Stimulated activated CD4-positive, alpha-beta T cell treated with anti-CD3 and anti-CD28 coated beads, Interleukin-4, amount 100 ng/mL, for 48 hours (primary cell): ENCODE data around the gene MAP3K12.
A peak's percentile ranks its signal among the peaks of the same experiment; 100 is the strongest.
"Not testable (repeated sequence)": the region's sequence is repeated elsewhere in the genome, so short reads cannot be mapped to it uniquely, and the experiment has no call there.

Experiments used
- DNase-seq, 2 donors: peaks; one replicate each; pipeline ENCODE4 v3.0.0-alpha.2; 2020; ENCODE audit warnings: low read depth in 2 of 2

Gene MAP3K12

DNA sequence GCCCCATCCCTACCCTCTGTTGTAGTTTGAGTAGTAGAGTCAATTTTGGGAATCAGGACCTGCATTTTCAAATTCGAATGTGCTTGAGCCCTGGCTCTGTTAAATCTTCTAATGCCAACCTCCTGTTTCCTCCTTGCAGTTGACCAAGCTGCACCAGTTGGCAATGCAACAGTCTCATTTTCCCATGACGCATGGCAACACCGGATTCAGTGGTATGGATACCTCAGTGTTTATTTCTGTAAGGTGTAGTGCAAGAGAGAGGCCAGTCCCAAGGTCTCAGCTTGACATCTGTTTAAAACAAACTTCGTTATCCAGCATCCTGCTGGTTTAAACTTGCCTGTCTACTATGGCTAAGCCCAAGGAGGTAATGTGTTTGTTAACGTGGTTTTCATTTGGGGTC is 32.2 kb downstream of the MAP3K12 start:
- DNase-seq = no peak

DNA sequence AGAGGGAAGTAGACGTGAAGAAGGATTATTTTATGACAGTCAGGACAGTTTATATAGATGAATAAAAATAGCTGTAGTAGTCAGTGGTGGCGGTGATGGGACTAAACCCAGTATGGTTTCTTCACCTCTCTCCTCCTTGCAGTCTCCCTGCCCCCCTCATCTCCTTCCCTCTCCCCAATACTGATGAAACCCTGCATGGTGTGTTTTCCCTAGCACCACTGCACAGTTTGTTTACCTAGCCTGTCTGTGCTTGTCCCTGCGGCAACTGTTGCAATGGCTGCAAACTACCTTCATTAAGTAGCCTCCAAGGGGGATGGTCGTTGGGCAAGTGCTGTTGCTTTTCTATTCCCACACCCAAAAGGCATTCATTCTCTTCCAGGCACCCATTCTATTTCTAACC is 32.6 kb downstream of the MAP3K12 start:
- DNase-seq = no peak

DNA sequence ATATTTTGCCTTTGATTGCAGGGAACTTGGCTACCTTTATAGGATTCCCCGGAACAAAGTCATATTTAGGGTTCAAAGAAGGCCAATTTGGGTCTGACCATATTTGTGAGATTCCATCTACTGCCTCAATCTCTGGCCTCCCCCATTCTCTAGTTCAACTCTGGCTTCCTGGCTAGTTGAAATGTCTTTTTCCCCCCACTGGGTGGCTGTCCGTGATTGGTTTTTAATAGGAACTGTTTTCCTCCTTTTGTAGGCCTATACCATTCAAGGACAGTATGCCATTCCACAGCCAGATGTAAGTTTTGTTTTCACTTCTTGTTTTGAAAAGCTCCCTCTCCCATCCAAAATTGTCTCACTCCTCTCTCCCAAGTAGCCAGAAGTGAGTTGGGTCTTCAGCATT is 33.6 kb downstream of the MAP3K12 start:
- no peak for DNase-seq

DNA sequence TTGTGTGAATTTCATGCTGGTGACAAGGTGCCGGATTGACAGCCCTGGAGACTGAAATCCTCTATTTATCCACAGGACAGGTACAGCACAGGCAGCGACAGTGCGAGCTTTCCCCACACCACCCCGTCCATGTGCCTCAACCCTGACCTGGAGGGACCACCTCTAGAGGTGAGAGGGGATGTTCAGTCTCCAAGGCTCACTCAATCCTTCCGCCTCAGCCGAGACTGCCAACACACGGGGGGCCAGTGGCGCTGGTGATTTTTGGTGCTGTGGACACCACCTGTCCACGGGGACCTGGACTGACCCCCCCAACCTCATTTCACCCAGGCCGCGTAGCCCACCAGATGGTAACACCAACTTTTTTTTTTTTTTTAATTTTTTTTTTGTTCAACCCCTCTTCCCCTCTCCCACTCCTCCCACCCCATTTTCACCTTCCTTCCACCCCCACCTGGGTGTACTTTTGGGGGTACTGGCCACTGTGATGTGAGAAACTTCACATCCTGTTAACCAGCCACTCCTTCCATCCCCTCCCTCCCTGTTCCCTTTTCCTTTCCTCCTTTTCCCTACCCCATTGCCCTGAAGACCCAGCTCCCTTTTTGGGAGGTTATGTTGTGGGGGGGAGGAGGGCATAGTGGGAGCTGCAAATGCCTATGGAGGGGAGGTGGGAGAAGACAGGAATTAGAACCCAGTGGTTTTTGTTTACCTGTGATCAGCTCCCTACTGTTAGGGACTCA is 34.4 kb downstream of the MAP3K12 start:
- DNase-seq = no peak

GRCh38 chr12:53463802-53464560 is 35.3 kb downstream of the MAP3K12 start:
- DNase-seq = no peak

- no peak for DNase-seq
Measured at GRCh38 chr12:53462935-53463334, 36.3 kb downstream of the MAP3K12 start.

DNA sequence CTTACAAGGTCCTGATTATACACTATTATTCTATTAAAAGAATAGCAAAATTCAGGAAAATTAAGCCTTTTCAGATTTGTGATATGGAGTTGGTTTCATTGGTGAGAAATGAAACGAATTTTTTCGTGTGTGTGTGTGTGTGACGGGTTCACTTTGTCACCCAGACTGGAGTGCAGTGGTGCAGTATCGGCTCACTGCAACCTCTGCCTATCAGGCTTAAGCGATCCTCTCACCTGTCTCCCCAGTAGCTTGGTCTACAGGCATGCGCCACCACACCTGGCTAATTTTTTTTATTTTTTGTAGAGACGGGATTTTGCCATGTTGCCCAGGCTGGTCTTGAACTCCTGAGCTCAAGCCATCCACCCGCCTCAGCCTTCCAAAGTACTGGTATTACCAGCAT is 37.7 kb downstream of the MAP3K12 start:
- no peak for DNase-seq

DNA sequence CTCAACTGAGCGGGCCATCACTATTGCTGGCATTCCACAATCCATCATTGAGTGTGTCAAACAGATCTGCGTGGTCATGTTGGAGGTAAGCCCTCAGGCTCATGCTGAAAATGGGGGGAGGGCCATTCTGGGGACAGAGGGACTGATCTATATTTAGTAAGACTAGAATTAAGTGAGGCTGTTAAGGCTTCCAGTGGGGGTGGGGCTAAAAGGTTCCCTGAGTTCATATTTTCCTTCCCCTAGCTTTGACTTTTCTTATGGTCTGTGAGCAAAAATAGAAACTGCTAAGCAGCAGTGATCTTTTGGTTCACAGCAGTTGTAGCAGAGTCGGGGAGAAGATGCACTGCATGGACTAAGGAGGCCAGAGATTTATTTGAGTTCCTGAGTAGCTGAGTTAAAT is 38.2 kb downstream of the MAP3K12 start:
- no peak for DNase-seq

- no peak for DNase-seq
Measured at GRCh38 chr12:53459097-53459496, 40.2 kb downstream of the MAP3K12 start.

DNA sequence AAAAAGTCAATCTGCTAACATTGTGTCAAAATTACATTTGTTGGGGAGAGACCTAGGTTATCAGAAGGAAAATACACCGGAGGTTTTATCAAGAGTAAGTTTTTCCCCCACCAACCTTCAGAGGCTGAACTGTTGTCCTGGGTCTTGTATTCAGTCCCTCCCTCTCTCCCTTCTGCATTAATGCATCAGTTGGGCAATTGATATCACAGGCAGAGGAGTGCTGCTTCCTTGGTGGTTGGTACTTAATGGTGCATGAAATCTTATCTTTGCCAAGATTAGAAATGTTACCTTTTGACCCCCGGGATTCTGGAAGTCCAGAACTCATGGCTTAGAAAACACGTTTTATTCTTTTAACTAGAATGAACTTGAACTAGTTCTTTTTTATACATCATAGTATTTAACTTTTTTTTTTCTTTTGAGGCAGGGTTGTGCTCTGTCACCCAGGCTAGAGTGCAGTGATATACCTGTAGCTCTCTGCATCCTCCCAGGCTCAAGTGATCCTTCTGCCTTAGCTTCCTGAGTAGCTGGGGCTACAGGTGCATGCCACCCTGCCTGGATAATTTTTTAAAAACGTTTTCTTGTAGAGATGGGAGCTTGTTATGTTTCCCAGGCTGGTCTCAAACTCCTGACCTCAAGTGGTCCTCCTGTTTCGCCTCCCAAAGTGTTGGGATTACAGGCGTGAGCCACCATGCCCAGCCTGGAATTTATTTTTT is 42.4 kb downstream of the MAP3K12 start:
- no peak for DNase-seq

DNA sequence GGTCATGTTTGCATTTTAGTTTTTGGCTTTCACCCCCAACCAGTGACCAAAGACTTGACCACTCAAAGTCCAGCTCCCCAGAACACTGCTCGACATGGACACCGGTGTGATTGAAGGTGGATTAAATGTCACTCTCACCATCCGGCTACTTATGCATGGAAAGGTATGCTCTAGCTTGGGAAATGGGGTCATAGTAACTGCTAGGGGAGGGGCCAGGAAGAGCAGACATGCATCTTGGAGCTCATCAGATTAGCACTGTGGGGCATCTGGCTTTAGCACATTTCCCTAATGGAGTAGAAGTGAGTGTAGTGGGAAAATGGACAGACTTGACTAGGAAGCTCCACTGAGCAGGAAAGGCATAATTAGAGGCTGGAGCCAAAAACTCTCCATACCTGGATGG is 44.6 kb downstream of the MAP3K12 start:
- no peak for DNase-seq

DNA sequence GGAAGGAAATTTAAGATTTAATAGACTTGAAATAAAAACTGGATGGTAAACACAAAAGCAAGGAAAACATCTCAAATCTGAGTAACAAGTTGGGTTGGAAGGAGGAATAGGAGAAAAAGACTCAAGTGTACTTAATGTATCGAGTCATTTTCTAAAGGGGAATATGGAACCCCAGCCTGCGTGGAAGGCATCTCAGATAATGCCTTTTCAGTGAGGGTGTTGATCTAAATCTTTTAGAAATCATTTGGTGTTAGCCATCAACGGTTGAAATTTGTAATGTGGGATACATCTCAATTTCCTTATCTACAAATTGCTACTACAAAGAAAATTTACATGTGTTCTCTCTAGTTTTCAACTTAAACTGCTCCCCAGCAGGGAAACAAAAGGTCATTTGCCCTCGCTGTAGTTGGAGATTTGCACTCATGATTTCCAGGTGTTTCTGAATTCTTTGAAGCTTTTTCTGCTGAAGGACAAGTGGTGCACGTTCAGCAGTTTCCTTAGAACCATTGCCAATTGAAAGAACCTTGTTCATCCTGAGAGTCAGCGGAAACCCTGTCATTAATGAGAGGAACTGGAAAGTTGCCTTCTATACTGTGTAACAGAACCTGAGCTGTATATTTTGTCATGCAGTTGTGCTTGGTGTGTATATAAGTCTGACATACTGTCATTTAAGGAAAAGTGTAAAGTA is 45.2 kb downstream of the MAP3K12 start:
- DNase-seq = no peak

DNA sequence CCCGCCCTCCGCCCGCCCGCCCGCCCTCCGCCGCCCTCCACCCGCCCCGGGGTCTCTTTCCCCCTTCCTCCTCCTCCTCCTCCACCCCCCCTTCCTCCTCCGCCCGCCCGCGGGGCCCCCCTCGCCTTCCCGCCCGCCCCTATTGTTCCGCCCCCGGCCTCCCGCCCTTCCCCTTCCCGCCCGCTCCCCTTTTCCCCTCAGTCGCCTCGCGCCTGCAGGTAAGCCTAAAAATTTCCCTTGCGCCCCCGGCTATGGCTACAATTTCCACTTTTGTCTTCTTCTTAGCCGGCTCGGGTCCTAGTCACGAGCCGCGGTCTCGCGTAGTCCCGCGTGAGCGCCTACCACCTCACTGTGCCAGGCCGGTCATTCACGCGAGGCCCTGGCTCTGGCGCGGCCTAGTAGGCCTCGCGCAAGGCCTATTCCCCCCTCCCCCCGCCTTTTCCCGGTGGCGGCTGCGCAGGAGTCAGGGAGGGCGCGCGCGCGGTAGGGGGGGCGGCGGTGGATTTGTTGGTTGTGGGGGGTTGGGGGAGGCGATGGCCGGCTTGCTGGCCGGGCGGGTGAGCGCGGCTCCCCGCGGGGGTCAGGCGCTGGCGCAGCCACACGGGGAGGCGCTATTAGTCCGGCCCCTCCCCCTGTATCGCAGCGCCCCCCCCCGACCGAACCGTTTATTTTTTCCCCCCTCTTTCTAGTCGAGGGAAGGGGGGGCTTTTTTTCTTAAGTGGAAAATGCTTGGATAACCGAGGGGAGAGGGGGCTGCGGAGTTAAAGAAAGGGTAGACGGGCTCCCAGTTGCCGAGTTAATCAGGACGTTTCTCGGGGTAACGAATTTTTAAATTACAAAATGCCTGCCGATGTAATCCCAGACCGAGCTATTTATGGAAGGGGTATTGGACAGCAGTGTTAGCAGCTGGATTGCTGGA is 46.8 kb downstream of the MAP3K12 start:
- DNase-seq = peak; percentile 56 to 59

GRCh38 chr12:53451661-53452158 is 47.5 kb downstream of the MAP3K12 start, which contains the start of gene PCBP2:
Gene PCBP2 (plus strand): TSS chr12:53452102. CDS start chr12:53454801, 2,699 bp downstream.
- DNase-seq = peak; percentile 95 to 97

GRCh38 chr12:53450936-53451335 is 48.3 kb downstream of the MAP3K12 start:
- DNase-seq = no peak

DNA sequence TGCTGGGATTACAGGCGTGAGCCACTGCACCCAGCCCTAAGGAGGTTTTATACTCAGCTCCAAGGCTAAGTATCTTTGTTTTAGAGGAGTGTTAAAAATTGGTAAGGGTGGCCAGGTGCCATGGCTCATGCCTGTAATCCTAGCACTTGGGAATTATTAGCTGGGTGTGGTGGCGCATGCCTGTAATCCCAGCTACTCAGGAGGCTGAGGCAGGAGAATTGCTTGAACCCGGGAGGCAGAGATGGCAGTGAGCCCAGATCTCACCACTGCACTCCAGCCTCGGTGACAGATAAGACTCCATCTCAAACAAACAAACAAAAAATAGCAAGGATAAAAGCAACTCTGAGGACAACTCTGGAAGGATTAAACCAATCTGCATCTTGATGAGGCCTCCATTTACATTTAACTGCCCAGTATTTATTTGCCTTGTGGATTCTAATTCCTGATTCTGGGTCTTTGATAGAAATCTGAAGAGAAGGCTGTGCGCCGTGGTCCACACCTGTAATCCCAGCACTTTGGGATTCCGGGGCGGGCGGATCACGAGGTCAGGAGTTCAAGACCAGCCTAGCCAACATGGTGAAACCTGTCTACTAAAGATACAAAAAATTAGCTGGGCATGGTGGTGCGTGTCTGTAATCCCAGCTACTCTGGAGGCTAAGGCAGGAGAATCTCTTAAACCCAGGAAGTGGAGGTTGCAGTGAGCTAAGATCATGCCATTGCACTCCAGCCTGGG is 54.5 kb downstream of the MAP3K12 start:
- DNase-seq = not testable (repeated sequence)

GRCh38 chr12:53443955-53444354 is 55.3 kb downstream of the MAP3K12 start:
- no peak for DNase-seq

DNA sequence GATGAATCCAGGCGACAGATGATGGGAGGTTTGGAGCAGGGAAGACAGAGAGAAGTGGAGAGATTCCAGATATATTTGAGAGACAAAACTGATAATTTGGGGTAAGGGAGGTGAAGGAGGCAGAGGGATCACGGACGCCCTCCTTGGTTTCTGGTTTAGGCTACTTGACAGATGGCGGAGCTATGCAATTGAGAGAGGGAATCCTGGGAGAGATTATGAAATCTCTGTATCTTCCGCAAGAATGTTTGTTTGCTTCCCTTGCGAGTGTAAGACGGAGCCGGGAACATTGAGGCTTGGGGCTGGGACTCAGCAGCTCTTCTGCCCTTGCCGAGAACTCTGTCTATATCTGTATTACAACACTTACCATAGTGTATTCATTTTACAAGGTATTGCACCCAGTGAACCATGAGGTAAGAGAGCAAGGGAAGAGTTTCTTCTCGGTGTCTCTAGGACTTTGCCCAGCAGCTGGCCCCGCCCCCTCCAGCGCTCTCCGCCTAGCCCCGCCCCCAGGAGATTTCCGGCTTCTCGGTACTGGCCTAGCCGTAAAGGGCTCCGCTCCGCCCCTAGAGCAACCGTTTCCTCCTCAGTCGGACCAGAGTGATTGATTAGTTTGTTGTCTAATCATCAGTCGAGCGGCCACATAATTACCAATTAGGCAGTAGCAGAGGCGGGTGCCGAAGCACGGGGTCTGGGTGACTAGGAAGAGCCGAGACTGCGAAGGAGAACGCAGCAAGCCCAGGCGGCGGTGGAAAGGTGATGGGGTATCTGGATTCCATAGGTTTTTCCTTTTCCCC is 58.0 kb downstream of the MAP3K12 start, which contains the start of gene PRR13:
TSS of gene PRR13 (plus strand) at position 695 of the 794 bp plus-strand sequence. CDS start 981 bp downstream, outside the sequence.
- peak; percentile 99 to 100 for DNase-seq

- DNase-seq = not testable (repeated sequence)
Measured at GRCh38 chr12:53439582-53439981, 59.7 kb downstream of the MAP3K12 start.
